ENCODE results near the gene PEX11G.

PEX11G gene

GRCh38 chr19:7492558-7492957, 3.7 kb upstream of the PEX11G start:
- no peak for DNase-seq

- no peak for DNase-seq
These were observed 3.3 kb upstream of the PEX11G start for GRCh38 chr19:7492142-7492541.

GRCh38 chr19:7489609-7490044, 792 bp upstream of the PEX11G start:
- DNase-seq = no peak

- DNase-seq = no peak
These were observed 1.9 kb downstream of the PEX11G start for GRCh38 chr19:7486923-7487322.

GRCh38 chr19:7483720-7484201, 5.1 kb downstream of the PEX11G start:
- no peak for DNase-seq

- DNase-seq = peak; percentile 88
These were observed 6.0 kb downstream of the PEX11G start for GRCh38 chr19:7482584-7483439.

GRCh38 chr19:7480970-7481255, 7.9 kb downstream of the PEX11G start:
- DNase-seq = no peak

- DNase-seq = peak; percentile 72
These were observed 8.4 kb downstream of the PEX11G start for GRCh38 chr19:7480222-7480969.

- no peak for DNase-seq
These were observed 10.0 kb downstream of the PEX11G start for GRCh38 chr19:7478843-7479227.

- no peak for DNase-seq
These were observed 10.5 kb downstream of the PEX11G start for GRCh38 chr19:7478173-7478842.

GRCh38 chr19:7477758-7478157, 11.1 kb downstream of the PEX11G start:
- DNase-seq = no peak

- no peak for DNase-seq
These were observed 11.9 kb downstream of the PEX11G start for GRCh38 chr19:7476777-7477494.

- DNase-seq = no peak
These were observed 12.6 kb downstream of the PEX11G start for GRCh38 chr19:7476241-7476640.

GRCh38 chr19:7475665-7476064, 13.2 kb downstream of the PEX11G start:
- DNase-seq = no peak

GRCh38 chr19:7471696-7472615, 16.9 kb downstream of the PEX11G start:
- DNase-seq = no peak

GRCh38 chr19:7470540-7471305, 18.1 kb downstream of the PEX11G start:
- DNase-seq = no peak

GRCh38 chr19:7469669-7470285, 19.1 kb downstream of the PEX11G start:
- DNase-seq = no peak

- DNase-seq = no peak
These were observed 20.0 kb downstream of the PEX11G start for GRCh38 chr19:7468840-7469239.

- no peak for DNase-seq
These were observed 21.5 kb downstream of the PEX11G start for GRCh38 chr19:7467009-7467989.

Measured in islet precursor cell (in vitro differentiated cells).